IPS DF 6.9 (cell line): ENCODE results near the gene USP54.

Source experiments
- DNase-seq: peaks from one replicate; pipeline ENCODE4 v3.0.0-alpha.2; 2013; ENCODE audit warnings: low read depth, low spot score
- H3K27ac ChIP-seq: one replicate; pipeline ENCODE4 v1.5.1; 2013; ENCODE audit warnings: low read length, control low read depth
- H3K27me3 ChIP-seq: 2 replicates; pipeline ENCODE4 v1.6.1; 2013; ENCODE audit warnings: mild to moderate bottlenecking, low read length; ENCODE audit not compliant: control insufficient read depth, insufficient read depth
- H3K36me3 ChIP-seq: 2 replicates; pipeline ENCODE4 v1.6.1; 2013; ENCODE audit warnings: low read length; ENCODE audit not compliant: control insufficient read depth, insufficient read depth
- H3K4me1 ChIP-seq: 2 replicates; pipeline ENCODE4 v1.6.1; 2013; ENCODE audit warnings: low read length; ENCODE audit not compliant: control insufficient read depth, insufficient read depth
- H3K4me3 ChIP-seq: 2 replicates; pipeline ENCODE4 v1.5.1; 2013; ENCODE audit warnings: mild to moderate bottlenecking, low read length
- H3K9me3 ChIP-seq: 2 replicates; pipeline ENCODE4 v1.6.1; 2013; ENCODE audit warnings: low read length, inconsistent platforms; ENCODE audit not compliant: control insufficient read depth, insufficient read depth
- WGBS: extraction: QIAGEN DNeasy Blood & Tissue Kit; methylation state at CpG from one replicate; pipeline ENCODE4 v1.1.7; 2013; ENCODE audit warnings: mixed read lengths, missing lambda C conversion rate; ENCODE audit not compliant: insufficient read length, insufficient coverage; 5-methylcytosine and 5-hydroxymethylcytosine counted together

Gene USP54

DNA sequence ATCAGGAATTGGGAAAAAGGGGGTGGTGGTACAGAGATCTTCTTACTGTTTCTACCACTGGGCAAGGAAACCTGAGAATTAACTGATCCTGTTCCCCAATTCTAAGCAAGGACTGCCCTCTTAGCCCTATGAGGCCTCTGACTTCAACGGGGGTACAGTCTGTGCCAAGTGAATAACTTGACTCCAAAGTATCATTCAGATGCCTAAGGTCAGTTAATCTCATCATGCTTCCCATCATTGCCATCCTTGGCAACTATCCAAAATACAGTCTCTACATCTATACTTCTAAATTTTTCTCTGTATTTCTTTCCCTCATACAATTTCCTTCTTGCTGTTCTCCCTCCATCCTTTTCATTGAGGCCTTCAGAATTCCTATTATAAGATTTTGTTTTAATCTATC, 105.8 kb downstream of the USP54 start:
- Histone ChIP-seq H3K4me3 (no peak overlapping the region), H3K27ac (no peak overlapping the region), H3K4me1 (no peaks in the 10 kb centered on the region), H3K36me3 (no peaks in the 10 kb centered on the region), H3K9me3 (no peaks in the 10 kb centered on the region), H3K27me3 (no peaks in the 10 kb centered on the region)
- WGBS = no CpG with 5 or more reads among the region's 1 CpG
- no peak for DNase-seq

DNA sequence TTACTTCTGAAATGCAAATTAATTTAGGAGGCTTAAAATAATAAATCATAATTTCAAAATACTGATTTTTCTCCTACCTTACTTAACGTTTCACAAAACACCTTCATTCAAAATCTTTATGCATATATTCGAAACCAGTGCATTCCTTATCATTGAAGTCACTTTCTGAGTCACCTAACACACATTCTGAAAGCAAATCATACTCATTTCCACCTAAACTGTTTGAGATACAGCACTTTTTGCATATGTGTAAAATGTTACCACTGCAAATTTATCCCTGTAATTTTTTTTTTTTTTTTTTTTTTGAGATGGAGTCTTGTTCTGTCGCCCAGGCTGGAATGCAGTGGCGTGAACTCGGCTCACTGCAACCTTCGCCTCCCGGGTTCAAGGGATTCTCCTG, 111.0 kb downstream of the USP54 start:
- Histone ChIP-seq H3K9me3 (no peaks in the 10 kb centered on the region), H3K4me3 (no peak overlapping the region), H3K4me1 (no peaks in the 10 kb centered on the region), H3K27me3 (no peaks in the 10 kb centered on the region), H3K27ac (no peak overlapping the region), H3K36me3 (no peaks in the 10 kb centered on the region; the same call in 1 of the 2 replicates)
- DNase-seq = no peak
- 100% methylated on average over 2 of the region's 7 CpGs for WGBS

GRCh38 chr10:73478636-73479035, 112.5 kb downstream of the USP54 start:
- WGBS = no CpG with 5 or more reads among the region's 3 CpGs
- H3K9me3 ChIP-seq = no peaks in the 10 kb centered on the region
- H3K4me1 ChIP-seq = no peaks in the 10 kb centered on the region
- no peak for DNase-seq
- peaks cover 3% of the 10 kb centered on the region; the same call in 1 of the 2 replicates for H3K36me3 ChIP-seq
- no peak overlapping the region for H3K27ac ChIP-seq
- H3K4me3 ChIP-seq = no peak overlapping the region
- no peaks in the 10 kb centered on the region for H3K27me3 ChIP-seq

DNA sequence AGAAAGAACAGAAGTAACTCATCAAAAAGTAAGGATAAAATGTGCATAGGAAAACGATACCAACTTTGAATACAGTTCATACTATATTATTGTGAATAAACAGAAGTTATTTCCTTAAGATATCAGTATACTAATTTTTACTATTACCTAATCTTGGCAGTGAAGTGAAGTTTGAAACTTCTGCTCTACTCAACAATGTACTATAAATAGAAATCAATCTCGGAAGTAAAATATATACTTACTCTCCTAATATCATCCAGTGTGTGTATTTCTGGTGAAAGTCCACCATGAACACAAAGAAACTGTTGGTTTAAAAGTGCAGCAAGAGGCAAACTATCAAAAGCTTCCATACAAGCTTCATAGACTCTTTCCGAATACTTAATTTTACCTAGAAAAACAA, 119.9 kb downstream of the USP54 start:
- H3K36me3 ChIP-seq = peaks cover 3% of the 10 kb centered on the region; the same call in 1 of the 2 replicates
- no CpG with 5 or more reads among the region's 3 CpGs for WGBS

DNA sequence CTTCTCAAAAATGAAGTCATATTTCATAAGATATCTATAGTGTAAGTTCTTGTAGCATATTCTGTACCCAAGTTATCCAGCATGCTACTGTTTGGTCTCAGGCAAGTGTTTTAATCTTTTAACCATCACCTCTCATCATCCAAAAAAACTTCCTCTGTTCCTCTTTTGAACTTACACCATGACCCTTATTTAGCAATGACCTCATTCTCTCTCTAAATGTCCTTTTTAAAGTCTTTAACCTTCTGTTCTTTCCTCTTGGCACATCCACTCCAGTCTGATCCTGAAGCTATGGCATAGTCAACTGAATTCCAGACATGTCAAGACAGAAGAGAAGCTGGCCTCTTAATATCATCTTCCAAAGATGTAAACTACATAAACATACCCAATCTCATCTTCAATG, 121.6 kb downstream of the USP54 start:
- H3K36me3 ChIP-seq = peaks cover under 1% of the 10 kb centered on the region; the same call in 1 of the 2 replicates
- H3K27ac ChIP-seq = no peak overlapping the region
- no peak overlapping the region for H3K4me3 ChIP-seq
- no peak for DNase-seq
- H3K9me3 ChIP-seq = no peaks in the 10 kb centered on the region
- no peaks in the 10 kb centered on the region for H3K4me1 ChIP-seq
- no peaks in the 10 kb centered on the region for H3K27me3 ChIP-seq

More for the DNA sequence above, 119.9 kb downstream of the USP54 start:
- Histone ChIP-seq H3K4me1 (no peaks in the 10 kb centered on the region), H3K27me3 (no peaks in the 10 kb centered on the region), H3K4me3 (no peak overlapping the region), H3K9me3 (no peaks in the 10 kb centered on the region), H3K27ac (no peak overlapping the region)
- no peak for DNase-seq

- Histone ChIP-seq H3K4me1 (no peaks in the 10 kb centered on the region), H3K9me3 (no peaks in the 10 kb centered on the region), H3K27me3 (no peaks in the 10 kb centered on the region), H3K36me3 (no peaks in the 10 kb centered on the region; the same call in 1 of the 2 replicates), H3K27ac (no peak overlapping the region), H3K4me3 (no peak overlapping the region)
- no peak for DNase-seq
- no CpG with 5 or more reads among the region's 2 CpGs for WGBS
These were observed 123.9 kb downstream of the USP54 start for GRCh38 chr10:73467206-73467605.

DNA sequence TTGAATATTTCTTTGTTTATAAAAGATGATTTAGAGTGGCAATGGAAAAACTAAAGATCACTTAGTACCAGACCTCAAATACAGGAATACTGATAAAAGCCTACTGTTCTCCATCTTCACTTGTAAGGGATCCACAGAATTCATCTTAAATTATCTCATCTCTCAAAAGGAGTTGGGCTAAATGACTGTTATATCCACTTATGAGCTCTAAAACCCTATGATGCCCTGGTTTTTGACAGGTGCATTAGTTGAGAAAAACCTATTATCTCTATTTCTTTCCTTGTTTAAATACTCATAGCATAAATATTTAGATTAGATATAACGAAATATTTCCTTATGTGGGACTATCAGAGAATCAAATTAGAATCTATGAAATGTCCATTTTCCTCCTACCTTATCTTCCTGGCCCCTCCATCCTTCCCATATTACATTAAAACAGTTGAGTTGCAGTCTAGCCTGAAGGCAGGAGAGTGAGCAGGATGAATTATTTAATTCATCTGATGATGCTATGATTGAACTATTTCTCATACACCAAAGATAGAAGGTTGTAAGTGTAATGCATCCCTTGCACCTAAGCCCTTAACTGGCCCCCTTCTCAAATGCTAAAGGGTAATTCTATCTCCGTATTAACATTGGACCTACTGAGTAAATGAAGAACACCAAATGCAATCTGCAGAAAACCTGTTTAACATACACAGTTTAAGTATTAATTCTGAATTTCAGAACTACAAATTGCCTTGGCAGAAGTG, 125.0 kb downstream of the USP54 start:
- WGBS = no CpG with 5 or more reads among the region's 2 CpGs
- Histone ChIP-seq H3K27ac (no peak overlapping the region), H3K27me3 (no peaks in the 10 kb centered on the region), H3K4me1 (no peaks in the 10 kb centered on the region), H3K4me3 (no peak overlapping the region), H3K36me3 (no peaks in the 10 kb centered on the region; the same call in 1 of the 2 replicates), H3K9me3 (no peaks in the 10 kb centered on the region)
- DNase-seq = no peak

- Histone ChIP-seq H3K27ac (no peak overlapping the region), H3K4me1 (no peaks in the 10 kb centered on the region), H3K9me3 (no peaks in the 10 kb centered on the region), H3K36me3 (no peaks in the 10 kb centered on the region), H3K27me3 (no peaks in the 10 kb centered on the region), H3K4me3 (no peak overlapping the region)
- WGBS = no CpG with 5 or more reads among the region's 4 CpGs
- no peak for DNase-seq
These were observed 130.2 kb downstream of the USP54 start for GRCh38 chr10:73460897-73461296.

DNA sequence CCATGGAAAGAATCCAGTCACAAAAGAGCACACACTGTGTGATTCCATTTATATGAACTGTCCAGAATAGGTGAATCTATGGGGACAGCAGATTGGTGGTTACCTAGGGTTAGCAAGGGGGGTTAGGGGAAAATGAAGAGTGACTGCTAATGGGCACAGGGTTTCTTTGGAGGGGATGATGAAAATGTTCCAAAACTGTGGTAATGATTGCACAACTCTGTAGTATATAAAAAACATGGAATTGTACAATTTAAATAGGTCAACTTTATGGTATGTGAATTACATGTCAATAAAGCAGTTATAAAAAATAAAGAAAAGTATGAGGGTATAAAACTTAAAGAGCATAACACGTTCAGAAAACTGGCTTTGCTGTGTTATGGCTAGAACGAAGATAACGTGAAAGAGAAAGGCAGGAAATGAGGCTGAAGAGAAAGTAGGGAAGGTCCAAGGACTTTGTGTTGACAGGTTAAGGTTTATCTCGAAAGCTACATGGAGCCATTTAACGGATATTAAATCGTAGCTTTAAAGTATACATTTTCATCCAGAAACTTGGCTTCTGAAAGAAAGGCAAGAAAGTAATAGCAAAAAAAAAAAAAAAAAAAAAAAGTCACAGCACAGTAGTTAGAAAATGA, 131.3 kb downstream of the USP54 start:
- no peak for DNase-seq
- Histone ChIP-seq H3K27ac (no peak overlapping the region), H3K36me3 (no peaks in the 10 kb centered on the region), H3K4me3 (no peak overlapping the region), H3K4me1 (no peaks in the 10 kb centered on the region), H3K27me3 (no peaks in the 10 kb centered on the region), H3K9me3 (no peaks in the 10 kb centered on the region)
- no CpG with 5 or more reads among the region's 6 CpGs for WGBS

GRCh38 chr10:73456187-73456890, 134.8 kb downstream of the USP54 start:
- no peaks in the 10 kb centered on the region for H3K4me1 ChIP-seq
- no peak for DNase-seq
- WGBS = no CpG with 5 or more reads among the region's 2 CpGs

More at GRCh38 chr10:73456187-73456890, 134.8 kb downstream of the USP54 start:
- Histone ChIP-seq H3K4me3 (no peak overlapping the region), H3K36me3 (no peaks in the 10 kb centered on the region), H3K27me3 (no peaks in the 10 kb centered on the region), H3K27ac (no peak overlapping the region), H3K9me3 (no peaks in the 10 kb centered on the region)
